Loucy (cell line): ENCODE measurements around the gene GLI1.

Experiments used
- H2AFZ ChIP-seq: fragments of 200-600 bp; sonication (generic); 2 replicates; pipeline ENCODE4 v1.6.0; 2016; ENCODE audit warnings: antibody characterized with exemption, mild to moderate bottlenecking, low read length, moderate library complexity
- H3F3A ChIP-seq: fragments of 200-600 bp; 2 replicates; pipeline ENCODE4 v1.6.0; 2016; ENCODE audit warnings: antibody characterized with exemption, low read depth, mild to moderate bottlenecking
- H3K27me3 ChIP-seq: fragments of 200-600 bp; sonication (generic); 2 replicates; pipeline ENCODE4 v1.6.1; 2014; ENCODE audit warnings: low read length, mild to moderate bottlenecking; ENCODE audit not compliant: insufficient read depth, poor library complexity, severe bottlenecking
- H3K36me3 ChIP-seq: fragments of 200-600 bp; sonication (generic); 2 replicates; pipeline ENCODE4 v1.6.1; 2016; ENCODE audit warnings: low read length; ENCODE audit not compliant: insufficient read depth
- H3K4me1 ChIP-seq: fragments of 200-600 bp; sonication (generic); 2 replicates; pipeline ENCODE4 v1.5.1; 2014; ENCODE audit warnings: low read length, mild to moderate bottlenecking; ENCODE audit not compliant: insufficient read depth, poor library complexity, severe bottlenecking
- H3K4me2 ChIP-seq: fragments of 200-600 bp; sonication (generic); 2 replicates; pipeline ENCODE4 v1.6.0; 2014; ENCODE audit warnings: antibody characterized with exemption, low read length, low read depth, mild to moderate bottlenecking; ENCODE audit not compliant: poor library complexity, severe bottlenecking
- H3K4me3 ChIP-seq: fragments of 200-600 bp; sonication (generic); 2 replicates; pipeline ENCODE4 v1.5.1; 2014; ENCODE audit warnings: low read length, mild to moderate bottlenecking, mixed read lengths; ENCODE audit not compliant: poor library complexity, severe bottlenecking
- H3K79me2 ChIP-seq: fragments of 200-600 bp; sonication (generic); 2 replicates; pipeline ENCODE4 v1.6.1; 2014; ENCODE audit warnings: low read length; ENCODE audit not compliant: insufficient read depth
- H3K9ac ChIP-seq: fragments of 200-600 bp; sonication (generic); 2 replicates; pipeline ENCODE4 v1.6.0; 2014; ENCODE audit warnings: mild to moderate bottlenecking, low read depth, low read length, moderate library complexity; ENCODE audit not compliant: poor library complexity, severe bottlenecking
- H3K9me2 ChIP-seq: fragments of 200-600 bp; sonication (generic); replicated peaks from 2 replicates; pipeline ENCODE4 v1.6.1; 2016; ENCODE audit warnings: low read depth, low read length, mixed read lengths
- H3K9me3 ChIP-seq: fragments of 200-600 bp; sonication (generic); 2 replicates; pipeline ENCODE4 v1.6.1; 2014; ENCODE audit warnings: mild to moderate bottlenecking, antibody characterized with exemption, low read length, low read depth; ENCODE audit not compliant: insufficient read depth
- H4K20me1 ChIP-seq: fragments of 200-600 bp; sonication (generic); 2 replicates; pipeline ENCODE4 v1.6.0; 2014; ENCODE audit warnings: antibody characterized with exemption, low read length, mild to moderate bottlenecking; ENCODE audit not compliant: insufficient read depth, poor library complexity, severe bottlenecking
- EZH2phosphoT487 ChIP-seq: fragments of 200-600 bp; IDR thresholded peaks from 2 replicates; pipeline ENCODE4 v1.6.1; 2018; ENCODE audit warnings: antibody characterized with exemption, mild to moderate bottlenecking, moderate library complexity, borderline replicate concordance
- TF ChIP-seq, protein P1 (sequence below): fragments of 200-600 bp; sonication (generic); conservative IDR thresholded peaks from 2 replicates; pipeline ENCODE4 v1.5.1; 2014; ENCODE audit warnings: mild to moderate bottlenecking, antibody characterized with exemption, low read length

GLI1 gene

DNA sequence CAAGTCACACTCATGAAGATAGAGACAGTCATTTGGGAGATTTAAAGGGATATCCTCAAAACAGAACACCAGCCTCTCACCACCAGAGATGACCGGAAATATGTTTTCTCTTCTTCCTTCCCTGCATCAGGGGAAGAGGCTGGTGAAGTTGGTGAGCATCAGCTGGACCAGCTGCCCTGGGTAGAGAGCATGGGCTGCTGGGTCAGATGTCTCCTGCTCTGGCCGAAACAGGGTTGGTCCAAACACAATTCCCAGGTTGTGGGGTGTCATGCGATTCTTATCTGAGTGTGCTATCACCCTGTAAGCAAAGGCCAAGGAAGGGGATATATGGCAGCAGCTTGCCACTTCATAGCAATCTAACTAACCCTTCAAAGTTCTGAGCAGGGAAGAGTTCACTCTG lies 12.8 kb downstream of the GLI1 start:
- TF ChIP-seq, protein P1, sequence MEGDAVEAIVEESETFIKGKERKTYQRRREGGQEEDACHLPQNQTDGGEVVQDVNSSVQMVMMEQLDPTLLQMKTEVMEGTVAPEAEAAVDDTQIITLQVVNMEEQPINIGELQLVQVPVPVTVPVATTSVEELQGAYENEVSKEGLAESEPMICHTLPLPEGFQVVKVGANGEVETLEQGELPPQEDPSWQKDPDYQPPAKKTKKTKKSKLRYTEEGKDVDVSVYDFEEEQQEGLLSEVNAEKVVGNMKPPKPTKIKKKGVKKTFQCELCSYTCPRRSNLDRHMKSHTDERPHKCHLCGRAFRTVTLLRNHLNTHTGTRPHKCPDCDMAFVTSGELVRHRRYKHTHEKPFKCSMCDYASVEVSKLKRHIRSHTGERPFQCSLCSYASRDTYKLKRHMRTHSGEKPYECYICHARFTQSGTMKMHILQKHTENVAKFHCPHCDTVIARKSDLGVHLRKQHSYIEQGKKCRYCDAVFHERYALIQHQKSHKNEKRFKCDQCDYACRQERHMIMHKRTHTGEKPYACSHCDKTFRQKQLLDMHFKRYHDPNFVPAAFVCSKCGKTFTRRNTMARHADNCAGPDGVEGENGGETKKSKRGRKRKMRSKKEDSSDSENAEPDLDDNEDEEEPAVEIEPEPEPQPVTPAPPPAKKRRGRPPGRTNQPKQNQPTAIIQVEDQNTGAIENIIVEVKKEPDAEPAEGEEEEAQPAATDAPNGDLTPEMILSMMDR: no peak
- no peak for TF ChIP-seq EZH2phosphoT487
- Histone ChIP-seq H3K4me2 (no peak overlapping the region), H4K20me1 (peaks cover 3% of the 10 kb centered on the region), H3K79me2 (peaks cover 37% of the 10 kb centered on the region), H3K9me3 (no peaks in the 10 kb centered on the region), H3K9me2 (no peaks in the 10 kb centered on the region), H3K9ac (no peak overlapping the region), H3F3A (no peaks in the 10 kb centered on the region), H3K4me1 (peaks cover 26% of the 10 kb centered on the region), H3K4me3 (no peak overlapping the region), H3K27me3 (no peaks in the 10 kb centered on the region), H2AFZ (no peak overlapping the region), H3K36me3 (peaks cover 7% of the 10 kb centered on the region; the same call in 1 of the 2 replicates)

DNA sequence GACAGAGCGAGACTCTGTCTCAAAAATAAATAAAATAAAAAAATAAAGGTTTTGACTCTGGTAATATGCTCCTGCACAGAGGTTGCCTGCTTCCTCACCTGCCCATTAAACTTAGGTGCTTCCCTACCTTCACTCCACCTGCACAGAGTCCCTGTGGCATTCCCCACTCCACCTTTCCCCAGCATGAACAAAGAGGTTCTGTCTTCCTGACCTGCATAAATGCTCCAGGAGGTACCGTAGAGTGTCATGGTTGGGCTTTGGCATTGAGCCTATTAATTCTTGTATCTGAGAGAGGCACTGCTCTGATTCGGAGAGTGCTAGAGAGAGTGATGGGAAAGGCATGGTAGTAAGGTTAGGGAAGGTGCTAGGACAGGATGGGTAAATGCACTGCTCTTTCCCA lies 13.8 kb downstream of the GLI1 start:
- Histone ChIP-seq H3K27me3 (no peaks in the 10 kb centered on the region), H3K36me3 (peaks cover 7% of the 10 kb centered on the region; the same call in 1 of the 2 replicates)

DNA sequence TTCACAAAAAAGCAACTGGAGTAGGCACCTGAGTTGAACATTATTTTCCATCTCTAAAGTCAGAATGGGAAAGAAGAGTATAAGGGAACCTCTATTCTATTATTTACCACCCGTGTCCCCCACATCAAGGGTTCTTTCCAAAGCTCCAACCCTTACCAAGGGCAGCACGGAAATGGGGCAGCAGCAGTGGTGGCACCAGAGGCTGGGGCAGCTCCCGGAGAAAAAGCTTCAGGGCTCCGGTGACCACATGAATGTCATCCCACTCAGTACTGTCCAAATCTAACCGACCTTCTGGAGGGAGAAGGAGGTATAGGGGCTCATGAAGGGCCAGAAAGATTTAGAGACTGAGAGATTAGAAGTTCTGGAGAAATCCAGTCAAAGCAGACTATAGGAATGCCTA lies 14.3 kb downstream of the GLI1 start:
- Histone ChIP-seq H3F3A (no peaks in the 10 kb centered on the region), H3K9me2 (no peaks in the 10 kb centered on the region), H3K9me3 (no peaks in the 10 kb centered on the region), H3K27me3 (no peaks in the 10 kb centered on the region), H3K4me2 (peak overlapping the region; percentile 36), H3K79me2 (peaks cover 52% of the 10 kb centered on the region), H4K20me1 (peaks cover 3% of the 10 kb centered on the region), H3K4me3 (no peak overlapping the region), H3K36me3 (peaks cover 7% of the 10 kb centered on the region; the same call in 1 of the 2 replicates), H3K4me1 (peaks cover 36% of the 10 kb centered on the region), H2AFZ (no peak overlapping the region), H3K9ac (peak overlapping the region; percentile 22)
- TF ChIP-seq EZH2phosphoT487: no peak
- TF ChIP-seq, protein P1: no peak

More for the DNA sequence above, 13.8 kb downstream of the GLI1 start:
- Histone ChIP-seq H3K4me2 (peak overlapping the region; percentile 36), H3K4me3 (no peak overlapping the region), H3K9ac (no peak overlapping the region), H3K4me1 (peaks cover 31% of the 10 kb centered on the region), H4K20me1 (peaks cover 3% of the 10 kb centered on the region), H3K79me2 (peaks cover 47% of the 10 kb centered on the region), H3F3A (no peaks in the 10 kb centered on the region), H3K9me2 (no peaks in the 10 kb centered on the region), H2AFZ (no peak overlapping the region), H3K9me3 (no peaks in the 10 kb centered on the region)
- TF ChIP-seq EZH2phosphoT487: no peak
- TF ChIP-seq, protein P1: no peak
